IPS-11a (cell line): ENCODE results near the gene RBKS.
"Not testable (repeated sequence)": the region's sequence is repeated elsewhere in the genome, so short reads cannot be mapped to it uniquely, and the experiment has no call there.

ENCODE experiments used
- H3K4me3 ChIP-seq: one replicate; pipeline ENCODE4 v1.5.1; 2013; ENCODE audit warnings: low read depth, low read length, control low read depth

RBKS gene

DNA sequence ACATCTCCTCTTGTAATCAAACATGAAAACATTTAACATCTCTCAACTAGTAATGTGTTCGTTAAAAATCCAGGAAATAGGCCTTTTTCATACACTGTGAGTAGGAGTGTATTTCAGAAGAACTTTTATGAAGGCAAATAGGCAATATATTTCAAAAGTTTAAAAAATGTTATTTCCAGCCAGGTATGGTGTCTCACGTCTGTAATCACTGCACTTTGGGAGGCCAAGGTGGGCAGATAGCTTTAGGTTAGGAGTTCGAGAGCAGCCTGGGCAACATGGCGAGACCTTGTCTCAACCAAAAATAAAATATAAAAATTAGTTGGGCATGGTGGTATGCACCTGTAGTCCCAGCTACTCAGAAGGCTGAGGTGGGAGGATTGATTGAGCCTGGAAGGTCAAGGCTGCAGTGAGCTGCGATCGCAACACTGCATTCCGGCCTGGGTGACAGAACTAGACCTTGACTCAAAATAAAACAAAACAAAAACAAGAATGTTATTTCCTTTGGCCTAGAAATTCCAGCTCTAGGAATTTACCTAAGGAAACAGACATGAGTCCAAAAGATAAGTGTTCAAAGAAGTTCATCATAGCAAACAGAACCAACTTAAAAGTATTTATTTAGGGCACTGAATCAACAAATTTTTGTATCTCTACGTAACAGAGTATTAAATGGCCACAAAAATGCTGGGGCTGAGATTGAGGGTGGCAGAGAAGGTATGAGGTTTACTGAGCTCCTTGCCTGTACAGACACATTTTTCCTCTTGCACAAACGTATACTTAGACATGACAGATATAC lies 14.9 kb downstream of the RBKS start:
- H3K4me3 ChIP-seq, result no peak overlapping the region

DNA sequence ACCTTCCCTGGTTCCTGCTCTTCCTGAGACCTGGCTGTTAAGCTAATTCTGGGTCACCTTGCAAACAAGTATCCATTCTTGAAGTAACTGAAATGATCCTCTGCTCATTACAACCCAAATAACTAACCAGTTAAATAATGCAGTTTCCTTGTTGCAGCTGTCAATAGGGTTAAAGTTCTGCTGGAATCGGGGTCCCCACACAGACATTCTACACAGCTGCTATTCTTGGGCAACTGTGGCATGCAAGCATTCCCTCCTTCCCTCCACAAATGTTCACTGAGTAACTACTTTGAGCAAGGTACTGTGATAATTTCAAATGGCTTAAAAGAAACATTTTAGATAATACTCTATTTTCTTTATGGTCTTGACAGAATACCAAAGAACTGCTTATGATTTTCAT lies 17.1 kb downstream of the RBKS start:
- H3K4me3 ChIP-seq, result no peak overlapping the region

DNA sequence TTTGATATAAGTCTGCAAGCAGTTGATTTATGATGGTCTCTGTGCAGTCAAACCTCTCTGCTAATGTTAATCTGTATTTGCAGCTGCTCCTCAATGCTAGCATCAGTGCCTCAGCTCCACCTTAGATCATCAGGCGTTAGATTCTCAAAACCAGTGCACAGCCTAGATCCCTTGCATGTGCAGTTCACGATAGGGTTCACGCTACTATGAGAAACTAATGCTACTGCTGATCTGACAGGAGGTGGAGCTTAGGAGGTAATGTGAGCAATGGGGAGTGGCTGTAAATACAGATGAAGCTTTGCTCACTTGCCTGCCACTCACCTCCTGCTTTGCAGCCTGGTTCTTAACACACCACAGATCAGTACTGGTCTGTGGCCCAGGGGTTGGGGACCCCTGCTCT lies 18.4 kb downstream of the RBKS start:
- no peak overlapping the region for H3K4me3 ChIP-seq

- H3K4me3 ChIP-seq, result no peak overlapping the region
Measured at GRCh38 chr2:27870724-27871123, 19.5 kb downstream of the RBKS start.

GRCh38 chr2:27869763-27870162 lies 20.4 kb downstream of the RBKS start:
- no peak overlapping the region for H3K4me3 ChIP-seq

DNA sequence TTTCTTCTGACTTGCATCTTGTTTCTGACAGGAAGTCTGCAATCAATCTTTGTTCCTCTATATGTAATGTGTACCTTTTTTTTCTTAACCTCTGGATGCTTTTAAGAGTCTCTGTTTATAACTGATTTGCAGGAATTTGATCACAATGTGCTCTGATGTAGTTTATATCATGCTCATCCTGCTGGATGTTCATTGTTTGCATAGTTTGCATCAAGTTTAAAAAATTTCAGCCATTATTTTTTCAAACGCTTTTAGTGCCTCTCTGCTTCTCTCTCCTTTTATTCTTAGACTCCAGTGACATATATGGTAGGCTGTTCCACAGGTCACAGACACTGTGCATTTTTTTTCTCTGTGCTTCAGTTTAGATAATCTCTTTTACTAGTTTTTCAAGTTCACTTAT lies 23.9 kb downstream of the RBKS start:
- no peak overlapping the region for H3K4me3 ChIP-seq

DNA sequence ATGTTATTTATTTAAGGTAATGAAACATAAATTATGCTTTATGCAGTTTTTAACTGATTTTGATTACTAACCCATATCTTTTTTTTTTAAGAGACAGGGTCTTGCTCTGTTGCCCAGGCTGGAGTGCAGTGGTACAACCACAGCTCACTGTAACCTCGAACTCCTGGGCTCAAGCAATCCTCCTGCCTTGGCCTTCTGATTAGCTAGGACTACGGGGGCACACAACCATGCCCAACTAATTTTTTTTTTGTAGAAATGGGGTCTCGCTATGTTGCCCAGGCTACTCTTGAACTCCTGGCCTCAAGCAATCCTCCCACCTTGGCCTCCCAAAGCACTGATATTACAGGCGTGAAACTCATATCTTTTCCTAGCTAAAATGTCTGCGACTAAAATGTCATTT lies 26.2 kb downstream of the RBKS start:
- H3K4me3 ChIP-seq, result not testable (repeated sequence)

- no peak overlapping the region for H3K4me3 ChIP-seq
Measured at GRCh38 chr2:27863146-27863545, 27.0 kb downstream of the RBKS start.

DNA sequence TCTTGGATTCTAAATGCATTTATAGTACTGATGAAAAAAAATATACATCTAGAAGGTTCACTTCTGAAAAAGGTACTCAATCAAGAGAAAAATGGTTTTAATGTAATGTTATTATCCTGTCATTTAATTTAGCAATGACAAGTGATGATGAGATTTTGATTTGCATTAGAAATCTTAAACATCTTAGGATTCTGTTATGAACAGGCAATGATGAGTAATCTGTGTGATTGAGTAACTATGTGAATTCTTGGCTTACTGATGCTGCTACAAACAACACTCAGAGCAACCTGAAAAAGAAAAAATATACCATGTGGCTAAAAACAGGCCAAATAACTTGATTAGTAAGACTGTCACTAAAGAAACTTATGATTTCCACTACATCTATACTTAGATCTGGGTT lies 30.1 kb downstream of the RBKS start:
- H3K4me3 ChIP-seq, result no peak overlapping the region

GRCh38 chr2:27857417-27858172 lies 32.6 kb downstream of the RBKS start:
- H3K4me3 ChIP-seq, result no peak overlapping the region

GRCh38 chr2:27856956-27857355 lies 33.2 kb downstream of the RBKS start:
- H3K4me3 ChIP-seq, result no peak overlapping the region

GRCh38 chr2:27856386-27856785 lies 33.8 kb downstream of the RBKS start:
- no peak overlapping the region for H3K4me3 ChIP-seq

DNA sequence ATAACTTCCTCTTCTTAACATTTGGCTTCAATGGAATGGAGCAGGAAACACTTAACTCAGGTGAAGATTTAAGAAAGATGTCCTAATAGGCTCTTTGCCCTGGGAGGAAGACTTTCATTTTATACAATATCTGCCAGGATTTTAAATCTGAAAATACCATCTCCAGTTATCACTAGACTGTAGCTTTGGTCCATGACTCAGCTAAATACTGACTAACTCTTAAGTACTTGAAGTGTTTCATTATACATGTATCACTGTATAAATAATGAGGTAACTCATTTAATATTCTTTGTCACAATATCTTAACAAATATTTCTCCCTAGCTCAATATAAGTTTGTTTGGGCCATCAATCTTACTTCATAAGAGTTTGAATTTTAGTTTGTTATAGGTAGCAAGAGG lies 34.7 kb downstream of the RBKS start:
- H3K4me3 ChIP-seq, result no peak overlapping the region

GRCh38 chr2:27854229-27854862 lies 35.8 kb downstream of the RBKS start:
- no peak overlapping the region for H3K4me3 ChIP-seq

GRCh38 chr2:27852691-27853090 lies 37.5 kb downstream of the RBKS start:
- no peak overlapping the region for H3K4me3 ChIP-seq

DNA sequence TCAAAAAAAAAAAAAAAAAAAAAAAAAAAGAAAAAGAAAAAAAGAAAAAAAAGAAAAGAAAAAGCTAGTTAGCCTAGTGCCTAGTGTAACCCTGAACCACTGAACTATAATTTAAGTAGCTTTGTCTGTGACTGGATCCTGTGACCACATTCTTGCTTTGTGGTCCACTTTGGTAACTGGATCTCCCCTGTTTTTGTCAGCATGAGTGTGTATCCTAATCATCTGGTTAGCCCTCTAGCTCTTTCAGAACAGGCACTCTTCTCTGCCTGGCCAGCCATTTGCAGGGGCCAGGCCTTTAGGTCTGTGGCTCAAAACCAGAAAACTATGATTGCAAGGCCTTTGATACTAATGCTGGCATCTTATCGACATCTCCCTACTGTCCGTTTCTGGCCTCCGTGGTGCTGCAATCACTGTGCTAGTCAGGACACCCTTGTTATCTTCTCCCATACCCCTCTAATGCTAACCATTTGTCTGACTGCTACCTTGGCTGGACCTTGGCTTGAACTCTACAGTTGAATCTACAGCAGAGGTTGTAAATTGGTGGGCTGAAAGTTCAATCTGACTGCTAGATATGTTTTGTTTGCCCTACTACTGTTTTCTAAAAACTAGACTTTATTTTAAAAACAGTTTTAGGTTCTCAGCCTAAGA lies 40.5 kb downstream of the RBKS start:
- no peak overlapping the region for H3K4me3 ChIP-seq

DNA sequence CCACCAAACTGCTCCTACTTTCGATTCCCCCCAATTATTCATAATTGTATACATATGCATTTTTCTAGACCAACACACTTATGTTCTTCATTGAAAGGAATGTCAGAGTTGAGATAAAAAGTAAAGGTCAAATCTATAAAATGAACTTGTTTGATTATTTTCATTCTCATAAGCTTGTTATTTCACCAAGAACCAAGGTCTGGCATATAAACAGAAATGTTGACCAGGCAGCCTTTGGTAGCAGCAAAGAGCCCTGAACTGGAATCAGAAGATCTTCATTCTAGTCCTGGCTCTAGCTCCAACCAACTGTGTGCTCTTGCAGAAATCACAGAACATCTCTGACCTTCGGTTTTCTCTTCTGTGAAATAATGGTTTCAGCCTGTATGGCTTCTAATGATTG lies 42.9 kb downstream of the RBKS start:
- no peak overlapping the region for H3K4me3 ChIP-seq

DNA sequence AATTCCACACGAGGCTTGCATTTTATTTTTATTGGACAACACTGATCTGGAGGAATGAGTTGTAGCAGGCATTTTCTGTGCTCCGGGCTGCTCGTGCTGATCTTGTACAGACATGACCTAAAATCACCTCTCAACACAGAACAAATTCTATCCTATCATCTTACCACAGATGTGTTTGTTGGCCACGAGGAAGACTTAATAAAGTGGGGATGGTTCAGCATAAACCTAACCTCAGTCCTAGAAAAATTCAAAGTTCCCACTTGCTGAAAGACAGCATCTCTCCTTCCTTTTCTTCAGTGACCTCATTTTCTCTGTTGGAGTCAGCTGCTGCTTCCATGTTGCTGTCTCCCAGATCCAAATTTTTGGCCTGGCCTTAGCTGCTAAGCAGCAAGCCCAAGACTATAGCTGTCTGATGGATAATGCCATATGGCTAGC lies 45.3 kb downstream of the RBKS start:
- no peak overlapping the region for H3K4me3 ChIP-seq

DNA sequence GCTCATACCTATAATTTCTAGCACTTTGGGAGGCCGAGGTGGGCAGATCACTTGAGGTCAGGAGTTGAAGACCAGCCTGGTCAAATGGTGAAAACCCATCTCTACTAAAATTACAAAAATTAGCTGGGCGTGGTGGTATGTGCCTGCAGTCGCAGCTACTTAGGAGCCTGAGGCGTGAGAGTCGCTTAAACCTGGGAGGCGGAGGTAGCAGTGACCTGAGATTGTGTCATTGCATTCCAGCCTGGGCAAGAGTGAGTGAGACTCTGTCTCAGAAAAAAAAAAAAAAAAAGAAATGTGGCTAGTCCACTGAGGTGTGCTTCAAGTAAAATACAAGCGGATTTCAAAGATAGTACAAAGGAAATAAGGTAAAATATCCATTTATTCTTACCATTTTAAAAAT lies 46.2 kb downstream of the RBKS start:
- no peak overlapping the region for H3K4me3 ChIP-seq

- no peak overlapping the region for H3K4me3 ChIP-seq
Measured at GRCh38 chr2:27842894-27843293, 47.3 kb downstream of the RBKS start.

DNA sequence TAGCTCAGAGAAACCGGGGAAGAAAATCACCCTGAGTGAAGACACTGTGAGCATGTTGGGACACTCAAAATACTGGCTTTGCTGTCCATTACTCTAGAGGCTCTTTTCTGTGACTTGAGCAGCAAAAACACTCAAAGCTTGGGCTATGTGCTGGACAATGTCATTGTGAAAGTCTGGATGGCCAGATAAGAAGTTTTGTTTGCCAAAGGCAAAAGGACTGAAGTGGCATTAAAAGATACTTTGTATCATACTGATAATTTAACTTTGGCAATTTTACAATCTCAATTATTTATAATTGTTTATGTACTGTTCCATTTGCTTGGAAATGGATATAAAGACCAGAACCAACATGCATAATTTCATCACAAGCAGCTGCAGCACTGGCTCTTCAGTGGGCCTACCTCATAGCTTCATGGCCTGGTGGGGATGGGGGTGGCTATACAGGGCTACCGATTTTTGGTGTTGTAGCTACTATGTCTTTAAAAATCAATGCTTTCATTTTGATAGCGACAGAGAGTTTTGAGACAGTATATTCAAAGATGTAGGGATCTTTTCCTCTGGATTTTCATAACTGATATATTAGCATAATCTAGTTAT lies 51.1 kb downstream of the RBKS start:
- H3K4me3 ChIP-seq, result no peak overlapping the region
